Endothelial cell (in vitro differentiated cells): ENCODE measurements around the gene SLAMF8. TPM values are rescaled to one million over a fixed set of nuclear protein-coding genes. Genes with fewer than 3 reads are reported as not detected.

Source experiments
- DNase-seq: peaks from one replicate; pipeline ENCODE4 v3.0.0; 2021; ENCODE audit warnings: low spot score
- H3K27ac Mint-ChIP-seq: one replicate; pipeline ENCODE4 v1.8.0; 2021; ENCODE audit warnings: mixed read lengths, inconsistent platforms; ENCODE audit not compliant: unreplicated experiment
- H3K27me3 Mint-ChIP-seq: one replicate; pipeline ENCODE4 v1.8.0; 2021; ENCODE audit warnings: mild to moderate bottlenecking, moderate library complexity, mixed read lengths, inconsistent platforms; ENCODE audit not compliant: unreplicated experiment
- H3K36me3 Mint-ChIP-seq: one replicate; pipeline ENCODE4 v1.8.0; 2021; ENCODE audit warnings: mild to moderate bottlenecking, low read depth, mixed read lengths, inconsistent platforms; ENCODE audit not compliant: unreplicated experiment
- H3K4me1 Mint-ChIP-seq: one replicate; pipeline ENCODE4 v1.8.0; 2021; ENCODE audit warnings: mild to moderate bottlenecking, mixed read lengths, inconsistent platforms; ENCODE audit not compliant: unreplicated experiment
- H3K4me3 Mint-ChIP-seq: one replicate; pipeline ENCODE4 v1.8.0; 2021; ENCODE audit warnings: mild to moderate bottlenecking, mixed read lengths, inconsistent platforms; ENCODE audit not compliant: unreplicated experiment
- H3K9me3 Mint-ChIP-seq: one replicate; pipeline ENCODE4 v1.8.0; 2021; ENCODE audit warnings: mixed read lengths, inconsistent platforms; ENCODE audit not compliant: unreplicated experiment
- CTCF ChIP-seq: fragments of 200-600 bp; sonication (generic); IDR thresholded peaks from one replicate; pipeline ENCODE4 v1.5.0; 2021; ENCODE audit warnings: antibody characterized with exemption; ENCODE audit not compliant: unreplicated experiment
- total RNA-seq: library from RNA; stranded (reverse); fragmentation: NEBNext Ultra II Directional; extraction: Animal tissue kit (Norgen Biotek cat#: 25700); gene quantifications from one replicate; pipeline ENCODE4 v1.2.1, GENCODE V29; 2021; ENCODE audit not compliant: unreplicated experiment

The SLAMF8 gene
- total RNA-seq, 1 donor from 2014 or later, result not detected

GRCh38 chr1:159830722-159831121 lies 4.0 kb downstream of the SLAMF8 start:
- Mint-ChIP-seq H3K36me3 (no peaks in the 10 kb centered on the region), H3K27ac (no peak overlapping the region), H3K27me3 (peaks cover 8% of the 10 kb centered on the region), H3K4me3 (no peak overlapping the region), H3K9me3 (no peaks in the 10 kb centered on the region), H3K4me1 (peaks cover 6% of the 10 kb centered on the region)
- TF ChIP-seq CTCF, result no peak
- DNase-seq, result no peak

GRCh38 chr1:159831412-159832141 lies 4.9 kb downstream of the SLAMF8 start:
- no peak overlapping the region for H3K27ac Mint-ChIP-seq
- no peak overlapping the region for H3K4me3 Mint-ChIP-seq
- H3K4me1 Mint-ChIP-seq, result no peaks in the 10 kb centered on the region
- no peak for DNase-seq
- H3K27me3 Mint-ChIP-seq, result peaks cover 5% of the 10 kb centered on the region
- no peak for TF ChIP-seq CTCF
- H3K9me3 Mint-ChIP-seq, result no peaks in the 10 kb centered on the region
- H3K36me3 Mint-ChIP-seq, result no peaks in the 10 kb centered on the region

- no peaks in the 10 kb centered on the region for H3K36me3 Mint-ChIP-seq
- DNase-seq, result no peak
- no peak for TF ChIP-seq CTCF
- H3K27me3 Mint-ChIP-seq, result peaks cover 6% of the 10 kb centered on the region
- no peak overlapping the region for H3K4me3 Mint-ChIP-seq
- no peaks in the 10 kb centered on the region for H3K9me3 Mint-ChIP-seq
- H3K4me1 Mint-ChIP-seq, result no peaks in the 10 kb centered on the region
- H3K27ac Mint-ChIP-seq, result no peak overlapping the region
Observed at GRCh38 chr1:159832309-159832708, 5.6 kb downstream of the SLAMF8 start.

- no peaks in the 10 kb centered on the region for H3K4me1 Mint-ChIP-seq
- H3K9me3 Mint-ChIP-seq, result no peaks in the 10 kb centered on the region
- no peak for DNase-seq
- H3K27me3 Mint-ChIP-seq, result peaks cover 4% of the 10 kb centered on the region
- no peak overlapping the region for H3K27ac Mint-ChIP-seq
- H3K36me3 Mint-ChIP-seq, result no peaks in the 10 kb centered on the region
- no peak for TF ChIP-seq CTCF
- no peak overlapping the region for H3K4me3 Mint-ChIP-seq
Observed at GRCh38 chr1:159835356-159835755, 8.7 kb downstream of the SLAMF8 start.

- no peak for DNase-seq
- no peak overlapping the region for H3K27ac Mint-ChIP-seq
- no peaks in the 10 kb centered on the region for H3K9me3 Mint-ChIP-seq
- H3K4me3 Mint-ChIP-seq, result no peak overlapping the region
- no peaks in the 10 kb centered on the region for H3K36me3 Mint-ChIP-seq
- H3K4me1 Mint-ChIP-seq, result no peaks in the 10 kb centered on the region
- no peak for TF ChIP-seq CTCF
- H3K27me3 Mint-ChIP-seq, result peaks cover 4% of the 10 kb centered on the region
Observed at GRCh38 chr1:159835862-159836525, 9.3 kb downstream of the SLAMF8 start.
